ENCODE results near the gene MAL. TPM values are rescaled to one million over a fixed set of nuclear protein-coding genes. Genes with fewer than 3 reads are reported as not detected.

Gene MAL
- polyA plus RNA-seq, 1 donor from 2014 or later: not detected

DNA sequence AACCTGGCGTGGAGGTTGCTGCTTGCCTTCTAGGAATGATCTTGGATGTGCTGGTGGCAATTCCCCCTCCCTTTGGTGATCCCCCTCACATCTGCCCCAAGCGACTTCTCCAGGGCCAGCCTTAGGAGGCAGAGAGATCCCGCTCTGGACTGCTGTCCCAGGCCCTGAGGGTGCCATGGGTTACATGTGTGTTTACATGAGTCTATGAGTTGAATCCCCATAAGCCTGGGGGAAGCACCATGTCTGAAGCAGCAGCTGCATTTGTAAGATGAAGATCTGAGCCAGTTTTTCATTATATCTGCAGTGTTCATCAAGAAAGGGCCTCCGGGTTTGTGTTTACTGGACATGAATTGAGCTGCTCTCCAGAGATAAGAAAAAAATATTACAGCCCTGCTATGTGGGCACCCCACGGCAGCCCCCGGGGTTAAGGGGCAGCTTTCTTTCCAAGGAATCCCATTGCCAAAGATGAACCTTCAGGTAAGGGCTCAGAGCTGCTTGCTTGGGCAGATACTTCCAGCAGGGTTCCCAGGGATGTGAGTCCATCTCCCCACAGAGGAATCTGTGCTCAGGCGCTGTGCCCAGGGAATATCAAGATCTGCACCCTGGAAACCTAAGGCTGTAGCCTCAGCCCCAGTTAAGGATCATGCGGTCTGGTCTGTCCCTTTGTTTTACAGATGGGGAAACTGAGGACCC, 50.1 kb downstream of the MAL start:
- H3K27ac ChIP-seq (ENCODE audit: low read length): no peak overlapping the region
- no peak overlapping the region for H3K4me2 ChIP-seq (ENCODE audit: low read length)
- TF ChIP-seq EP300 (conservative IDR thresholded peaks at IDR 0.05; ENCODE audit: poor library complexity, severe bottlenecking) (no peak), POLR2AphosphoS5 (IDR thresholded peaks at IDR 0.05) (no peak), SMC3 (conservative IDR thresholded peaks at IDR 0.05; ENCODE audit: poor library complexity) (no peak), TAF1 (IDR thresholded peaks at IDR 0.05; ENCODE audit: low read depth) (no peak), REST (IDR thresholded peaks at IDR 0.05; ENCODE audit: borderline replicate concordance) (no peak), RAD21 (conservative IDR thresholded peaks at IDR 0.05) (no peak), EZH2 (IDR thresholded peaks at IDR 0.05; ENCODE audit: borderline replicate concordance, insufficient read depth, low read length, poor library complexity, severe bottlenecking) (no peak), MXI1 (conservative IDR thresholded peaks at IDR 0.05; ENCODE audit: poor library complexity, severe bottlenecking) (no peak), CTCF (IDR thresholded peaks at IDR 0.05; ENCODE audit: poor library complexity, severe bottlenecking) (no peak)
- no peaks in the 10 kb centered on the region for H3K79me2 ChIP-seq (replicated peaks; ENCODE audit: insufficient read depth, low read length)
- H3K9me2 ChIP-seq (ENCODE audit: insufficient read depth, low read length): no peaks in the 10 kb centered on the region
- H3F3A ChIP-seq (ENCODE audit: insufficient read depth, low read length, poor library complexity, severe bottlenecking): no peaks in the 10 kb centered on the region
- no peak overlapping the region for H3K9ac ChIP-seq (ENCODE audit: low read length)
- no peaks in the 10 kb centered on the region for H3K9me3 ChIP-seq (ENCODE audit: low read length)
- H3K27me3 ChIP-seq (ENCODE audit: insufficient read depth, low read depth, low read length): no peaks in the 10 kb centered on the region
- H3K4me3 ChIP-seq (ENCODE audit: low read length): no peak overlapping the region
- H4K20me1 ChIP-seq (ENCODE audit: insufficient read depth): no peaks in the 10 kb centered on the region
- no peaks in the 10 kb centered on the region for H3K36me3 ChIP-seq (ENCODE audit: insufficient read depth, low read length)
- no peak overlapping the region for H2AFZ ChIP-seq (ENCODE audit: low read depth, low read length)

GRCh38 chr2:95076705-95077529, 51.4 kb downstream of the MAL start:
- no peak overlapping the region for H3K27ac ChIP-seq (ENCODE audit: low read length)
- no peaks in the 10 kb centered on the region for H3K79me2 ChIP-seq (replicated peaks; ENCODE audit: insufficient read depth, low read length)
- H3K9ac ChIP-seq (ENCODE audit: low read length): peak overlapping the region; percentile 45
- no peaks in the 10 kb centered on the region for H3K36me3 ChIP-seq (ENCODE audit: insufficient read depth, low read length)
- H3F3A ChIP-seq (ENCODE audit: insufficient read depth, low read length, poor library complexity, severe bottlenecking): no peaks in the 10 kb centered on the region
- no peak overlapping the region for H3K4me2 ChIP-seq (ENCODE audit: low read length)
- H3K4me3 ChIP-seq (ENCODE audit: low read length): peak overlapping the region; percentile 68
- no peaks in the 10 kb centered on the region for H3K9me2 ChIP-seq (ENCODE audit: insufficient read depth, low read length)
- no peaks in the 10 kb centered on the region for H4K20me1 ChIP-seq (ENCODE audit: insufficient read depth)
- H2AFZ ChIP-seq (ENCODE audit: low read depth, low read length): no peak overlapping the region
- H3K27me3 ChIP-seq (ENCODE audit: insufficient read depth, low read depth, low read length): no peaks in the 10 kb centered on the region
- TF ChIP-seq RAD21 (conservative IDR thresholded peaks at IDR 0.05) (peak; percentile 70), EZH2 (IDR thresholded peaks at IDR 0.05; ENCODE audit: borderline replicate concordance, insufficient read depth, low read length, poor library complexity, severe bottlenecking) (no peak), MXI1 (conservative IDR thresholded peaks at IDR 0.05; ENCODE audit: poor library complexity, severe bottlenecking) (no peak), CTCF (IDR thresholded peaks at IDR 0.05; ENCODE audit: poor library complexity, severe bottlenecking) (peak; percentile 86), TAF1 (IDR thresholded peaks at IDR 0.05; ENCODE audit: low read depth) (no peak), REST (IDR thresholded peaks at IDR 0.05; ENCODE audit: borderline replicate concordance) (no peak), SMC3 (conservative IDR thresholded peaks at IDR 0.05; ENCODE audit: poor library complexity) (peak; percentile 77)
- no peaks in the 10 kb centered on the region for H3K9me3 ChIP-seq (ENCODE audit: low read length)

Measured in neural cell (in vitro differentiated cells).